ENCODE measurements around the gene ANKRD11.

ANKRD11 gene

GRCh38 chr16:89241187-89242007, 249.0 kb downstream of the ANKRD11 start:
- Histone ChIP-seq H3K4me3 (ENCODE audit: low read depth, low read length) (peak overlapping the region; percentile 56), H3K27ac (peak overlapping the region; percentile 84), H3K36me3 (no peaks in the 10 kb centered on the region), H3K27me3 (ENCODE audit: insufficient read depth, low read depth, severe bottlenecking) (no peaks in the 10 kb centered on the region), H3K9me3 (ENCODE audit: severe bottlenecking) (no peaks in the 10 kb centered on the region)
- TF ChIP-seq CTCF (IDR thresholded peaks at IDR 0.05; ENCODE audit: low read depth, low read length) = no peak
- DNase-seq = peak; percentile 48

- no peak for TF ChIP-seq CTCF (IDR thresholded peaks at IDR 0.05; ENCODE audit: low read depth, low read length)
- no peak overlapping the region for H3K4me3 ChIP-seq (ENCODE audit: low read depth, low read length)
- H3K9me3 ChIP-seq (ENCODE audit: severe bottlenecking) = no peaks in the 10 kb centered on the region
- DNase-seq = no peak
- H3K36me3 ChIP-seq = no peaks in the 10 kb centered on the region
- no peak overlapping the region for H3K27ac ChIP-seq
- no peaks in the 10 kb centered on the region for H3K27me3 ChIP-seq (ENCODE audit: insufficient read depth, low read depth, severe bottlenecking)
These were observed 252.6 kb downstream of the ANKRD11 start for GRCh38 chr16:89237733-89238132.

GRCh38 chr16:89233678-89234490, 256.5 kb downstream of the ANKRD11 start:
- Histone ChIP-seq H3K9me3 (ENCODE audit: severe bottlenecking) (no peaks in the 10 kb centered on the region), H3K36me3 (no peaks in the 10 kb centered on the region), H3K27me3 (ENCODE audit: insufficient read depth, low read depth, severe bottlenecking) (no peaks in the 10 kb centered on the region), H3K27ac (no peak overlapping the region), H3K4me3 (ENCODE audit: low read depth, low read length) (no peak overlapping the region)
- no peak for TF ChIP-seq CTCF (IDR thresholded peaks at IDR 0.05; ENCODE audit: low read depth, low read length)
- no peak for DNase-seq

GRCh38 chr16:89232107-89232506, 258.3 kb downstream of the ANKRD11 start:
- Histone ChIP-seq H3K9me3 (ENCODE audit: severe bottlenecking) (no peaks in the 10 kb centered on the region), H3K27ac (no peak overlapping the region), H3K36me3 (peaks cover 12% of the 10 kb centered on the region), H3K27me3 (ENCODE audit: insufficient read depth, low read depth, severe bottlenecking) (no peaks in the 10 kb centered on the region), H3K4me3 (ENCODE audit: low read depth, low read length) (no peak overlapping the region)
- TF ChIP-seq CTCF (IDR thresholded peaks at IDR 0.05; ENCODE audit: low read depth, low read length) = no peak
- DNase-seq = no peak

GRCh38 chr16:89230255-89230654, 260.1 kb downstream of the ANKRD11 start:
- Histone ChIP-seq H3K9me3 (ENCODE audit: severe bottlenecking) (no peaks in the 10 kb centered on the region), H3K4me3 (ENCODE audit: low read depth, low read length) (no peak overlapping the region), H3K36me3 (peaks cover 19% of the 10 kb centered on the region), H3K27me3 (ENCODE audit: insufficient read depth, low read depth, severe bottlenecking) (no peaks in the 10 kb centered on the region), H3K27ac (no peak overlapping the region)
- TF ChIP-seq CTCF (IDR thresholded peaks at IDR 0.05; ENCODE audit: low read depth, low read length) = no peak
- no peak for DNase-seq
